SK-N-SH (cell line): ENCODE measurements around the gene SLC6A9.

ENCODE experiments used
- EP300 ChIP-seq, 2 experiments: IDR thresholded peaks; 2 replicates each; pipeline versions ENCODE4 v1.4.0 to v1.6.1; 2012; ENCODE audit warnings: borderline replicate concordance in 1 of 2, low read depth in 1 of 2, low read length in 1 of 2
- POLR2AphosphoS5 ChIP-seq: IDR thresholded peaks from 2 replicates; pipeline ENCODE4 v1.6.1; 2012; ENCODE audit warnings: low read depth, low read length
- RAD21 ChIP-seq: IDR thresholded peaks from 2 replicates; pipeline ENCODE4 v1.6.1; 2012; ENCODE audit warnings: mild to moderate bottlenecking, low read length
- RXRA ChIP-seq: IDR thresholded peaks from 2 replicates; pipeline ENCODE4 v1.4.0; 2012; ENCODE audit warnings: low read depth, mild to moderate bottlenecking, borderline replicate concordance
- SIN3A ChIP-seq: IDR thresholded peaks from 2 replicates; pipeline ENCODE4 v1.6.1; 2012; ENCODE audit warnings: low read depth, mild to moderate bottlenecking, low read length, moderate library complexity, borderline replicate concordance
- SMC3 ChIP-seq: IDR thresholded peaks from 2 replicates; pipeline ENCODE4 v1.6.1; 2012; ENCODE audit warnings: low read depth, low read length, improper control_type of control experiment
- TAF1 ChIP-seq: IDR thresholded peaks from 2 replicates; pipeline ENCODE4 v1.6.1; 2012; ENCODE audit warnings: low read depth, mild to moderate bottlenecking, low read length, moderate library complexity, borderline replicate concordance
- TF ChIP-seq, protein P1 (sequence below): fragments of 200-600 bp; sonication (generic); IDR thresholded peaks from 2 replicates; pipeline ENCODE4 v1.6.1; 2017; ENCODE audit warnings: antibody characterized with exemption, mild to moderate bottlenecking, moderate library complexity
- TF ChIP-seq, protein P2 (sequence below): IDR thresholded peaks from 2 replicates; pipeline ENCODE4; 2012

DNA sequence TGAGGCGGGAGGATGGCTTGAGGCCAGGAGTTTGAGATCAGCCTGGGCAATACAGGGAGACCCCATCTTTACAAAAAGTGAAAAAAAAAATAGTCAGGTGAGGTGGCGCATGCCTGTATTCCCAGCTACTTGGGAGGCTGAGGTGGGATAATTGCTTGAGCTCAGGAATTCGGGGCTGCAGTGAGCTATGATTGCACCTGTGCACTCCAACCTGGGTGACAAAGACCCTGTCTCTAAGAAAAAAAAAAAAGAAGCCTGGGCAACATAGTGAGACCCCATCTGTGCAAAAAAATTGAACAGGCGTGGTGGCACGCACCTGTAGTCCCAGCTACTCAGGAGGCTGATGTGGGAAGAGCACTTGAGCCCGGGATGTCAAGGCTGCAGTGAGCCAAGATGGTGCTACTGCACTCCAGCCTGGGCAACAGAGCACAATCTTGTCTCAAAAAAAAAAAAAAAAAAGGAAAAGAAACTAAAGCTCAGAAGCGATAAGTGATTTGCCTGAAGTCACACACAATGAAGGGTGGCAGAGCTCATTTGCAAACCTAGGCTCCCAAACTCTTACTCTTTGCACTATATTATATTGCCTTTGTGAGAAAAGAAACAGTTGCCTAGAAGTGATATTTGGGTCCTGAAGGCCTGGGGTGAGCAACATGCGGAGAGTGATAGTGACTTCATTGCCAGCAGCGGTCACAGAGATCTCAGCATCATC is 37.9 kb downstream of the SLC6A9 start:
- TF ChIP-seq, protein P1, sequence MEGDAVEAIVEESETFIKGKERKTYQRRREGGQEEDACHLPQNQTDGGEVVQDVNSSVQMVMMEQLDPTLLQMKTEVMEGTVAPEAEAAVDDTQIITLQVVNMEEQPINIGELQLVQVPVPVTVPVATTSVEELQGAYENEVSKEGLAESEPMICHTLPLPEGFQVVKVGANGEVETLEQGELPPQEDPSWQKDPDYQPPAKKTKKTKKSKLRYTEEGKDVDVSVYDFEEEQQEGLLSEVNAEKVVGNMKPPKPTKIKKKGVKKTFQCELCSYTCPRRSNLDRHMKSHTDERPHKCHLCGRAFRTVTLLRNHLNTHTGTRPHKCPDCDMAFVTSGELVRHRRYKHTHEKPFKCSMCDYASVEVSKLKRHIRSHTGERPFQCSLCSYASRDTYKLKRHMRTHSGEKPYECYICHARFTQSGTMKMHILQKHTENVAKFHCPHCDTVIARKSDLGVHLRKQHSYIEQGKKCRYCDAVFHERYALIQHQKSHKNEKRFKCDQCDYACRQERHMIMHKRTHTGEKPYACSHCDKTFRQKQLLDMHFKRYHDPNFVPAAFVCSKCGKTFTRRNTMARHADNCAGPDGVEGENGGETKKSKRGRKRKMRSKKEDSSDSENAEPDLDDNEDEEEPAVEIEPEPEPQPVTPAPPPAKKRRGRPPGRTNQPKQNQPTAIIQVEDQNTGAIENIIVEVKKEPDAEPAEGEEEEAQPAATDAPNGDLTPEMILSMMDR, result no peak
- no peak for TF ChIP-seq SIN3A
- TF ChIP-seq POLR2AphosphoS5, result no peak
- TF ChIP-seq, protein P2, sequence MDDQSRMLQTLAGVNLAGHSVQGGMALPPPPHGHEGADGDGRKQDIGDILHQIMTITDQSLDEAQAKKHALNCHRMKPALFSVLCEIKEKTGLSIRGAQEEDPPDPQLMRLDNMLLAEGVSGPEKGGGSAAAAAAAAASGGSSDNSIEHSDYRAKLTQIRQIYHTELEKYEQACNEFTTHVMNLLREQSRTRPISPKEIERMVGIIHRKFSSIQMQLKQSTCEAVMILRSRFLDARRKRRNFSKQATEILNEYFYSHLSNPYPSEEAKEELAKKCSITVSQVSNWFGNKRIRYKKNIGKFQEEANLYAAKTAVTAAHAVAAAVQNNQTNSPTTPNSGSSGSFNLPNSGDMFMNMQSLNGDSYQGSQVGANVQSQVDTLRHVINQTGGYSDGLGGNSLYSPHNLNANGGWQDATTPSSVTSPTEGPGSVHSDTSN, result no peak
- TF ChIP-seq TAF1, result no peak
- TF ChIP-seq EP300 (IDR thresholded peaks at IDR 0.05; ENCODE audit: borderline replicate concordance in 1 of 2, low read depth in 1 of 2, low read length in 1 of 2), result no peak
- no peak for TF ChIP-seq RAD21
- TF ChIP-seq RXRA, result no peak
- no peak for TF ChIP-seq SMC3
